ENCODE measurements around the gene ZACN.
"Not testable (repeated sequence)": the region's sequence is repeated elsewhere in the genome, so short reads cannot be mapped to it uniquely, and the experiment has no call there.

The ZACN gene

GRCh38 chr17:76075364-76076145 lies 3.4 kb upstream of the ZACN start:
- H3K4me3 ChIP-seq (ENCODE audit: low read length): no peak overlapping the region
- no peak for TF ChIP-seq CTCF (conservative IDR thresholded peaks at IDR 0.05; ENCODE audit: low read length)
- no peak for DNase-seq (ENCODE audit: low read depth)

- no peak for TF ChIP-seq CTCF (conservative IDR thresholded peaks at IDR 0.05; ENCODE audit: low read length)
Observed at GRCh38 chr17:76076146-76076764, 2.7 kb upstream of the ZACN start.

GRCh38 chr17:76076765-76077583 lies 2.0 kb upstream of the ZACN start:
- DNase-seq (ENCODE audit: low read depth): no peak
- TF ChIP-seq CTCF (conservative IDR thresholded peaks at IDR 0.05; ENCODE audit: low read length): no peak
- H3K4me3 ChIP-seq (ENCODE audit: low read length): no peak overlapping the region

More at GRCh38 chr17:76076146-76076764, 2.7 kb upstream of the ZACN start:
- H3K4me3 ChIP-seq (ENCODE audit: low read length): no peak overlapping the region
- no peak for DNase-seq (ENCODE audit: low read depth)

GRCh38 chr17:76077584-76078110 lies 1.3 kb upstream of the ZACN start:
- DNase-seq (ENCODE audit: low read depth): no peak
- no peak for TF ChIP-seq CTCF (conservative IDR thresholded peaks at IDR 0.05; ENCODE audit: low read length)

GRCh38 chr17:76078370-76078769 lies 612 bp upstream of the ZACN start:
- H3K4me3 ChIP-seq (ENCODE audit: low read length); DNase-seq (ENCODE audit: low read depth): not testable (repeated sequence)

More at GRCh38 chr17:76077584-76078110, 1.3 kb upstream of the ZACN start:
- H3K4me3 ChIP-seq (ENCODE audit: low read length): no peak overlapping the region

GRCh38 chr17:76079535-76079955 lies 563 bp downstream of the ZACN start:
- DNase-seq (ENCODE audit: low read depth): no peak
- TF ChIP-seq CTCF (conservative IDR thresholded peaks at IDR 0.05; ENCODE audit: low read length): no peak
- H3K4me3 ChIP-seq (ENCODE audit: low read length): no peak overlapping the region

Data from AG10803 (cell line).